ENCODE results near the gene C1QTNF8.

C1QTNF8 gene

DNA sequence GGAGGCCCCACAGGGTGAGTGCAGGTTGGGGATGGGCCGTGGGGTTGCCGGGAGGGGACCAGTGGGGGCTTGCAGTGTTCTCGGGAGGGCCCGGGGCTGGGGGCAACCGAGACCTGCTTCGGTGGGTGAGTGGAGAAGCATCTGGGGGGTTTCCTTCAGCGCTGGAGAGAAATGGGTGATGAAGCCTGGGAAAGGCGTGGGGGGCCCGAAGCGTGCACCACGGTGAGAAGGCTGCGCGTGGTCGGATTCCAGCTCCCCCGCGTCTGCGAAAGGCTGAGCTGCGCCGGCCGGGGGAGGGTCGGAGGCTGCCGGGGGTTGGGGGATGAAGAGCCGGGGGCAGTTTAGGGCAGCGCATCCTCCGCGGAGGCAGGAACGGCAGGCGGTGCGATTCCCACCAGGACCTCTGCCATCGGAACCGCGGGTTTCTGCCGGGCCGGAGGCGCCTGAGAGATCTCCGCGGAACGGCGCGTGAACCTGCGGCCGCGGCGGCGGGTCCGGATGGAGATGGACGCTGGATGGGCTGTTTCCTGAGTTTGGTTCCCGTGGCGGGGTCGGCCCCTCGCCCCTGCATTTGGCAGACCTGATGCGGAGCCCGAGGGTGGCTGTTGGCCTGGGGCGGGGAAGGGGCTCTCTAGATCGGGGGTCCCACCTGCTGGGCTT lies 30.4 kb downstream of the C1QTNF8 start:
- Mint-ChIP-seq H3K27ac (no peak overlapping the region), H3K27me3 (peaks cover 59% of the 10 kb centered on the region), H3K36me3 (ENCODE audit: low read depth) (no peaks in the 10 kb centered on the region), H3K9me3 (no peaks in the 10 kb centered on the region), H3K4me3 (no peak overlapping the region), H3K4me1 (ENCODE audit: low read depth) (no peaks in the 10 kb centered on the region)
- intact Hi-C loops (cut with micrococcal nuclease): no loop called here

DNA sequence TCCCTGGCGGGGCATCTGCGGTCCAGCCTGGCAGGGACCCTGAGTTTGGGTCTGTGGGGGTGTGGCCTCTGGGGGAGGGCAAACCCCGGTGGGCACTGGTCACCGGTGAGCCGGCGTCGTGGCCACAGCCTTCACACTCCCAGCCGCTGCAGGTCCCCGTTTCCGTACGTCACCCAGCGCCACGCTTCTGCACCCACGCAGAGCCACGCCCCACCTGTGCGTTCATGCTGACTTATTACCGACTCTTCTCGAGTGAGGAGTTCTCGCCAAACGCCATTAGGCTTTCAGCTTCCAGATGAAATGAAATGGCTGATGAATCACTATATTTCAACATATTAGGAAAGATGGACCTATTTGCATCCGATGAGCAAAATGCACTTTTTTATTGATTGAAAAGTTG lies 32.3 kb downstream of the C1QTNF8 start:
- Mint-ChIP-seq H3K27me3 (peaks cover 49% of the 10 kb centered on the region), H3K4me1 (ENCODE audit: low read depth) (no peaks in the 10 kb centered on the region), H3K27ac (no peak overlapping the region), H3K36me3 (ENCODE audit: low read depth) (no peaks in the 10 kb centered on the region), H3K9me3 (peaks cover 9% of the 10 kb centered on the region), H3K4me3 (no peak overlapping the region)
- intact Hi-C loops (cut with micrococcal nuclease): no loop called here

DNA sequence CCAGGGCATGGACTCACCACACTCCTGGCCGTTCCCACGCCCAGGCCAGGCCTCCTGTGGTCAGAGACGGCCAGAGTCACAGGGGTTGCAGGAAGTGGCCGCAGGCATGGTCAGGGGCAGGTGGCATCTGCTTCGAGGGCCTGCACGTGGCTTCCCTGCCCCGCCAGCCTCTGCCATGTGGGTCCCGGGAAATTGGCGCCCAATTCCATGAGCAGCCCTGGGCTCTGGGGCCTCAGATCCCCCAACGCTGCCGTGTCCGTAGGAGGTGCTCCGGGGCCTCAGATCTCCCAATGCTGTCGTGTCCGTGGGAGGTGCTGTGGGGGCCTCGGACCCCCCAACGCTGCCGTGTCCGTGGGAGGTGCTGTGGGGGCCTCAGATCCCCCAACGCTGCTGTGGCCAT lies 33.1 kb downstream of the C1QTNF8 start:
- Mint-ChIP-seq H3K27me3 (peaks cover 45% of the 10 kb centered on the region), H3K27ac (no peak overlapping the region), H3K4me1 (ENCODE audit: low read depth) (no peaks in the 10 kb centered on the region), H3K36me3 (ENCODE audit: low read depth) (no peaks in the 10 kb centered on the region), H3K4me3 (no peak overlapping the region), H3K9me3 (peaks cover 9% of the 10 kb centered on the region)
- intact Hi-C loops (cut with micrococcal nuclease): no loop called here

- H3K4me1 Mint-ChIP-seq (ENCODE audit: low read depth): no peaks in the 10 kb centered on the region
- no peaks in the 10 kb centered on the region for H3K36me3 Mint-ChIP-seq (ENCODE audit: low read depth)
- H3K9me3 Mint-ChIP-seq: peaks cover 9% of the 10 kb centered on the region
- intact Hi-C loops (cut with micrococcal nuclease): no loop called here
- peaks cover 38% of the 10 kb centered on the region for H3K27me3 Mint-ChIP-seq
- no peak overlapping the region for H3K4me3 Mint-ChIP-seq
- H3K27ac Mint-ChIP-seq: no peak overlapping the region
These were observed 34.1 kb downstream of the C1QTNF8 start for GRCh38 chr16:1061769-1062505.

DNA sequence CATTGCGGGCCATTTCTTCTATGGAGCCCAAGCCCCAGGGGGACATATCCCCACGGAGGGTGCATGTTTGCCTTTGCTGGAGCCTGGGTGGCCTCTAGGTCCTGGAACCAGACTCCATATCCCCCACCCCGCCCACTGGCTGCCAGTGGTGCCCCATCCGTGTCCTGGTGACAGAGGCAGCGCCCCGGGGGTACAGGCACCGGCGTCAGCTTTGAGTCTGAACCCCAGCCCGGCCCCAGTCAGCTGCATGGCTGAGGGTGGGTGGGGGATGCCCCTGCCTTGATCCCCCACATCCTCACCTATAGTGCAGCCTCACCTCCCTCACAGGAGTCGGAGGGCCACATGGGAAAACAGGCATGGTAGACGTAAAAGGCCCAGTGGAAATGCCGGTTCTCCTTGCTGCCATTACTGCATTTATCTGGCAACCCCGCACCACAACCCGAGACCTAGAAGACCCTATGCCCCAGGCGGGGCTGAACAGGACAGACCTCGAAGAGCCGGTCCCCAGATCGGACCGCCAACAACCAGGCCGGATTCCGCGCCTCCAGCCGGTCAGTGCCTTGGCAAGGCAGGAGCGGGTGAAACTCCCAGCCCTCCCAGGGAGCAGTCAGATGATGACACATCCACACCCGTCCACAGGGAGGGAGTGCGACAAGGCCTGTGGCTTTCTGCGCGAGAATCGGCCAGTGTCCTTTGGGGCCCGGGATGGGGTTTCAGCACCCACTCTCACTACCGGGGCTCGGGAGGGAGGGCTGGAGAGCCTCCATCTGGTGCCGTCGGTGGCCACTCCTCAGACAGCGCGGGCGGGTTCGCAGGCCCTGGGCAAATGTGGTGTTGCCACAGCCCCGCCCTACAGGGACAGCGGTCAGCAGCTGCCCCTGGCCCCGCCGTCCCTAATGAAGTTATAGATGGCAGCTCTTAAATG lies 35.4 kb downstream of the C1QTNF8 start:
- Mint-ChIP-seq H3K36me3 (ENCODE audit: low read depth) (no peaks in the 10 kb centered on the region), H3K9me3 (peaks cover 9% of the 10 kb centered on the region), H3K27me3 (peaks cover 27% of the 10 kb centered on the region), H3K27ac (no peak overlapping the region), H3K4me1 (ENCODE audit: low read depth) (no peaks in the 10 kb centered on the region), H3K4me3 (no peak overlapping the region)
- intact Hi-C loops (cut with micrococcal nuclease): no loop called here

GRCh38 chr16:1059310-1059709 lies 36.7 kb downstream of the C1QTNF8 start:
- no peaks in the 10 kb centered on the region for H3K36me3 Mint-ChIP-seq (ENCODE audit: low read depth)
- H3K4me3 Mint-ChIP-seq: no peak overlapping the region
- peaks cover 9% of the 10 kb centered on the region for H3K9me3 Mint-ChIP-seq
- H3K27me3 Mint-ChIP-seq: peaks cover 22% of the 10 kb centered on the region
- intact Hi-C loops (cut with micrococcal nuclease): no loop called here
- no peak overlapping the region for H3K27ac Mint-ChIP-seq
- no peaks in the 10 kb centered on the region for H3K4me1 Mint-ChIP-seq (ENCODE audit: low read depth)

DNA sequence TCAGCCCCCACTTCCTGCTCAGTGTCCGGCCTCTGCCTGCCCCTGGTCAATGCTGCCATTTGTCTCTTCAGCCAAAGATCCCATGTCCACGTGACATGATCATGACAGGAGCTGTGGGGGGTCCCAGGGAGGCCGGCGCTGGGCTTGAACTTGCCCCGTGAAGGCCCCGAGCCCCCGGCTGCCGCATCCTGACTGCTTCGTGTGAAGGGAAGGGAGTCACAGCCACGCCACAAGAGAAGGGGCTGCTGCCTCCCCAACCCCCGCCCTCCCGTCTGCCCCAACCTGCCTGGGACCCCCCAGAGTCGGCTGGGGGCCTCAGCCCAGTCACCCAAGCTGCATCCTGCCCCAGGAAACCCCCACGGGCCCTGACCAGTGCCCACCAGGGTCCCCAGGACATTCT lies 37.8 kb downstream of the C1QTNF8 start:
- Mint-ChIP-seq H3K4me3 (no peak overlapping the region), H3K36me3 (ENCODE audit: low read depth) (no peaks in the 10 kb centered on the region), H3K27me3 (peaks cover 20% of the 10 kb centered on the region), H3K27ac (no peak overlapping the region), H3K9me3 (peaks cover 9% of the 10 kb centered on the region), H3K4me1 (ENCODE audit: low read depth) (no peaks in the 10 kb centered on the region)
- intact Hi-C loops (cut with micrococcal nuclease): no loop called here

- Mint-ChIP-seq H3K27me3 (peaks cover 17% of the 10 kb centered on the region), H3K36me3 (ENCODE audit: low read depth) (no peaks in the 10 kb centered on the region), H3K4me3 (no peak overlapping the region), H3K4me1 (ENCODE audit: low read depth) (no peaks in the 10 kb centered on the region), H3K27ac (no peak overlapping the region), H3K9me3 (peaks cover 9% of the 10 kb centered on the region)
- intact Hi-C loops (cut with micrococcal nuclease): no loop called here
These were observed 38.7 kb downstream of the C1QTNF8 start for GRCh38 chr16:1057252-1057932.

- intact Hi-C loops (cut with micrococcal nuclease): no loop called here
- Mint-ChIP-seq H3K27ac (no peak overlapping the region), H3K4me3 (no peak overlapping the region), H3K9me3 (peaks cover 9% of the 10 kb centered on the region), H3K4me1 (ENCODE audit: low read depth) (no peaks in the 10 kb centered on the region), H3K36me3 (ENCODE audit: low read depth) (no peaks in the 10 kb centered on the region), H3K27me3 (peaks cover 17% of the 10 kb centered on the region)
These were observed 39.8 kb downstream of the C1QTNF8 start for GRCh38 chr16:1056196-1056595.

DNA sequence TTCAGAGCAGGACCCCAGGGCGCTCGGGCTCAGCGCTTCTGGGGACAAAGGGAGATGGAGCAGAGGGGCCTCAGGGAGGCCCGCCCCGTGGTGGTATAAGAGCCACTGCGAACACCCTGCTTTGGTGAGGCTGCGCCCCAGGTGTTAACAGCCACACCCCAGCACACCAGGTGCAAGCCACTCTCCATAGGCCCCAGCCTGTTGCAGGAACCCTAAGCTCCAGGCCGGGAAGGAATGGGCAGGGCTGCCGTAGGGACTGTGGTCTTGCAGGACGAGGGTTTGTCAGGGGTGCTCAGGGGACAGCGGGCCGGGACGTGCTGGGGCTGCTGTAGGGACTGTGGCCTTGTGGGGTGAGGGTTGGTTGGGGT lies 40.5 kb downstream of the C1QTNF8 start:
- peaks cover 17% of the 10 kb centered on the region for H3K27me3 Mint-ChIP-seq
- peaks cover 9% of the 10 kb centered on the region for H3K9me3 Mint-ChIP-seq
- no peak overlapping the region for H3K4me3 Mint-ChIP-seq
- intact Hi-C loops (cut with micrococcal nuclease): loop anchor here (2.0 kb wide), 1 partner anchor 241 kb away; no protein-coding TSS in a partner anchor
- H3K4me1 Mint-ChIP-seq (ENCODE audit: low read depth): no peaks in the 10 kb centered on the region
- no peak overlapping the region for H3K27ac Mint-ChIP-seq
- H3K36me3 Mint-ChIP-seq (ENCODE audit: low read depth): no peaks in the 10 kb centered on the region

DNA sequence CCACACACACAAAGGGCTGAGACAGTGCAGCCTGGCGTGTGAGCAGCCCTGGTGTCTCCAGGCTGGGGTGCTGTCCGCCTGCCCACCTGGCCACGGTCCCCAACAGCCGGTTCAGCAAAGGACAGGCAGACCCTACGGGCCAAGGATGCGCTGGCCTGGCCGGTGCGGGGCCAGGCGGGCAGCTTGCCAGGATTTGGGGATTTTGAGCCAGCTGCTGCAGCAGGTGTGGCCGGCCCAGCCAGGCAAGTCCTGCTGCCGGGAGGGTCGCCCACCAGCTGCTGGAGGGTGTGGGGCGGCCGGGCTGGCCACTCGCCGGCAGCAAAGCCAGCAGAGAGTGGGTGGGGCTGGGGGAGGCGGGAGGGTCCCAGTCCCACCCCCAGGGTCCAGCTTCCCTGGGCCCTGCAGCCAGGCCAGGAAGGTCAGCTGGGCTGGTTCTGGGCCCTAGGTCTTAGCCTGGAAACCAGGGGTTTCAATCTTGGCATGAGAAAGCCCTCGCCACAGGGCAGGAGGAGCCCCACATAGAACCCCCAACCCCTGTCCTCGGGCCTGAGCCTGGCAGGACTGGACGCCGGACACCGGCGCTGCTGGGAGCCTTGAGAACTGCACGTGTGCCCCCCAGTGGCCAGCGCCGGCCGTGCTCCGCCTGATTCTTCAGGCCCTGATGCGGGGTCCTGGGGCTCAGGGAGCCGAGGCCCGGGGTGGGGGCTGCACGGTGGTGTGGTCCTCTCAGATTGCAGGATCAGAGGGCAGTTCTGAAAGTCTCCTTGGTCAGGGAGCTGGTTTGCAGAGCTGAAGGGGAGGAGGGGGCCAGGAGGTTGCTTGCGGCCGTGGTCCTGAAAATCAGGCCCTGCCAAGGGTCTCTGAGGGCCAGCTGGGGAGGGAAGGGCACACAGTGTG lies 41.1 kb downstream of the C1QTNF8 start:
- H3K36me3 Mint-ChIP-seq (ENCODE audit: low read depth): no peaks in the 10 kb centered on the region
- no peak overlapping the region for H3K4me3 Mint-ChIP-seq
- H3K27ac Mint-ChIP-seq: no peak overlapping the region
- intact Hi-C loops (cut with micrococcal nuclease): loop anchor here (2.0 kb wide), 1 partner anchor 240 kb away; no protein-coding TSS in a partner anchor
- peaks cover 9% of the 10 kb centered on the region for H3K9me3 Mint-ChIP-seq
- peaks cover 17% of the 10 kb centered on the region for H3K27me3 Mint-ChIP-seq
- H3K4me1 Mint-ChIP-seq (ENCODE audit: low read depth): no peaks in the 10 kb centered on the region

- Mint-ChIP-seq H3K4me3 (no peak overlapping the region), H3K36me3 (ENCODE audit: low read depth) (no peaks in the 10 kb centered on the region), H3K27me3 (peaks cover 13% of the 10 kb centered on the region), H3K4me1 (ENCODE audit: low read depth) (no peaks in the 10 kb centered on the region), H3K27ac (no peak overlapping the region), H3K9me3 (peaks cover 1% of the 10 kb centered on the region)
- intact Hi-C loops (cut with micrococcal nuclease): loop anchor here (2.0 kb wide), 1 partner anchor 239 kb away; no protein-coding TSS in a partner anchor
These were observed 42.2 kb downstream of the C1QTNF8 start for GRCh38 chr16:1053700-1054368.

Measured in dendritic cell treated with granulocyte-macrophage colony-stimulating factor and Interleukin-4, amounts not matched to agents 40 ng/mL and 50 ng/mL, for 4 days (primary cell).